HEK293T (cell line): ENCODE measurements around the gene NHERF1.

Experiments used
- CTCF ChIA-PET: fragments of 350-600 bp; formaldehyde crosslinking; extraction: SDS; loops from one replicate; lab custom pipeline; 2021; ENCODE audit warnings: antibody characterized with exemption, inconsistent platforms; lab: Yijun Ruan, JAX
- POLR2A ChIA-PET: fragments of 350-600 bp; formaldehyde crosslinking; extraction: SDS; loops from one replicate; lab custom pipeline; 2020; ENCODE audit warnings: antibody characterized with exemption, inconsistent platforms; lab: Yijun Ruan, JAX
- DNase-seq: peaks from one replicate; pipeline ENCODE4 v3.0.0; 2012; ENCODE audit warnings: mixed read lengths; ENCODE audit errors: extremely low spot score
- ARNT ChIP-seq: fragments of 450-650 bp; IDR thresholded peaks from 2 replicates; pipeline ENCODE4 v1.6.1; 2017; ENCODE audit warnings: mild to moderate bottlenecking
- BHLHE40 ChIP-seq: fragments of 450-650 bp; IDR thresholded peaks from 2 replicates; pipeline ENCODE4 v1.6.1; 2016; ENCODE audit warnings: mild to moderate bottlenecking, moderate library complexity, borderline replicate concordance
- CTBP1 ChIP-seq: fragments of 450-650 bp; IDR thresholded peaks from 2 replicates; pipeline ENCODE4 v1.6.1; 2016; ENCODE audit warnings: borderline replicate concordance
- ELF4 ChIP-seq: fragments of 450-650 bp; IDR thresholded peaks from 2 replicates; pipeline ENCODE4 v1.6.1; 2017; ENCODE audit warnings: antibody characterized with exemption
- FOXA1 ChIP-seq: fragments of 450-650 bp; IDR thresholded peaks from 2 replicates; pipeline ENCODE4 v1.6.1; 2016; ENCODE audit warnings: mild to moderate bottlenecking
- FOXK2 ChIP-seq: fragments of 450-650 bp; IDR thresholded peaks from 2 replicates; pipeline ENCODE4 v1.6.1; 2016; ENCODE audit warnings: mild to moderate bottlenecking
- FOXM1 ChIP-seq: fragments of 450-650 bp; IDR thresholded peaks from 2 replicates; pipeline ENCODE4 v1.6.1; 2017; ENCODE audit warnings: mild to moderate bottlenecking, borderline replicate concordance
- HDGF ChIP-seq: fragments of 450-650 bp; IDR thresholded peaks from 2 replicates; pipeline ENCODE4 v1.6.1; 2017; ENCODE audit warnings: antibody characterized with exemption, borderline replicate concordance
- L3MBTL2 ChIP-seq: fragments of 450-650 bp; conservative IDR thresholded peaks from 2 replicates; pipeline ENCODE4 v1.6.1; 2016; ENCODE audit warnings: mild to moderate bottlenecking
- LEF1 ChIP-seq: fragments of 450-650 bp; IDR thresholded peaks from 2 replicates; pipeline ENCODE4 v1.6.1; 2017; ENCODE audit warnings: mild to moderate bottlenecking, borderline replicate concordance
- NFRKB ChIP-seq: fragments of 450-650 bp; IDR thresholded peaks from 2 replicates; pipeline ENCODE4 v1.6.1; 2016; ENCODE audit warnings: mild to moderate bottlenecking, moderate library complexity
- PKNOX1 ChIP-seq: fragments of 450-650 bp; IDR thresholded peaks from 2 replicates; pipeline ENCODE4 v1.6.1; 2016
- SP1 ChIP-seq: fragments of 450-650 bp; IDR thresholded peaks from 2 replicates; pipeline ENCODE4 v1.6.1; 2017
- SUZ12 ChIP-seq: fragments of 450-650 bp; IDR thresholded peaks from 2 replicates; pipeline ENCODE4 v1.6.1; 2016; ENCODE audit warnings: mild to moderate bottlenecking
- TARDBP ChIP-seq: fragments of 450-650 bp; IDR thresholded peaks from 2 replicates; pipeline ENCODE4 v1.6.1; 2016
- ZNF384 ChIP-seq: fragments of 450-650 bp; IDR thresholded peaks from 2 replicates; pipeline ENCODE4 v1.6.1; 2016

Gene NHERF1

GRCh38 chr17:74759941-74760340 is 11.5 kb downstream of the NHERF1 start:
- POLR2A ChIA-PET: interaction anchor here (0.9 to 1.8 kb wide), 4 partner anchors 9 to 113 kb away, joined by 3 to 10 read pairs (median 6); partner anchors contain the start of gene NAT9
- CTCF ChIA-PET: interaction anchor here (0.6 to 1.6 kb wide), 2 partner anchors 11 to 103 kb away, joined by 3 to 6 read pairs; no protein-coding TSS in a partner anchor
- DNase-seq: no peak
- TF ChIP-seq FOXM1 (no peak), LEF1 (no peak), FOXA1 (no peak), L3MBTL2 (no peak), BHLHE40 (no peak)

- CTCF ChIA-PET: interaction anchor here (0.6 to 1.6 kb wide), 2 partner anchors 11 to 102 kb away, joined by 3 to 6 read pairs; no protein-coding TSS in a partner anchor
- DNase-seq: no peak
- TF ChIP-seq TARDBP (no peak), L3MBTL2 (no peak), LEF1 (no peak)
- POLR2A ChIA-PET: interaction anchor here (1.6 to 1.8 kb wide), 2 partner anchors 11 to 16 kb away, joined by 7 to 10 read pairs; partner anchors contain the start of gene NAT9
Observed at GRCh38 chr17:74760404-74761105, 12.1 kb downstream of the NHERF1 start.

- CTCF ChIA-PET: no interaction called here
- TF ChIP-seq TARDBP (no peak), SUZ12 (no peak), ELF4 (no peak), PKNOX1 (no peak), LEF1 (no peak), HDGF (no peak), SP1 (no peak), NFRKB (no peak)
- POLR2A ChIA-PET: no interaction called here
- DNase-seq: no peak
Observed at GRCh38 chr17:74761419-74761818, 13.0 kb downstream of the NHERF1 start.

- POLR2A ChIA-PET: no interaction called here
- DNase-seq: no peak
- CTCF ChIA-PET: no interaction called here
- TF ChIP-seq CTBP1: no peak
- TF ChIP-seq SUZ12: no peak
Observed at GRCh38 chr17:74761931-74762330, 13.5 kb downstream of the NHERF1 start.

- no peak for DNase-seq
- TF ChIP-seq LEF1 (no peak), NFRKB (no peak), ZNF384 (no peak)
- ChIA-PET POLR2A (no interaction called here), CTCF (no interaction called here)
Observed at GRCh38 chr17:74763565-74764387, 15.3 kb downstream of the NHERF1 start.

- TF ChIP-seq SUZ12: no peak
- TF ChIP-seq PKNOX1: no peak
- TF ChIP-seq ELF4: no peak
- no peak for TF ChIP-seq HDGF
- TF ChIP-seq LEF1: no peak
- no peak for TF ChIP-seq ARNT
- no peak for TF ChIP-seq ZNF384
- no peak for TF ChIP-seq FOXK2
- TF ChIP-seq TARDBP: no peak
- TF ChIP-seq SP1: no peak
- no peak for TF ChIP-seq BHLHE40
- TF ChIP-seq FOXM1: no peak
- no peak for TF ChIP-seq NFRKB
- no peak for TF ChIP-seq L3MBTL2
- no peak for TF ChIP-seq CTBP1
- TF ChIP-seq FOXA1: no peak
- DNase-seq: no peak
- CTCF ChIA-PET: no interaction called here
- POLR2A ChIA-PET: interaction anchor here (1.0 kb wide), 1 partner anchor 12 kb away, joined by 3 read pairs; the partner anchor contains the start of gene NAT9
Observed at GRCh38 chr17:74764751-74765286, 16.4 kb downstream of the NHERF1 start.

- CTCF ChIA-PET: interaction anchor here (1.2 kb wide), 1 partner anchor 109 kb away, joined by 4 read pairs; no protein-coding TSS in a partner anchor
- TF ChIP-seq ZNF384: no peak
- TF ChIP-seq FOXA1: no peak
- TF ChIP-seq CTBP1: no peak
- no peak for DNase-seq
- POLR2A ChIA-PET: interaction anchor here (1.1 kb wide), 1 partner anchor 10 kb away, joined by 3 read pairs; the partner anchor contains the start of gene NAT9
Observed at GRCh38 chr17:74766413-74766812, 18.0 kb downstream of the NHERF1 start.
